SK-N-SH treated with all-trans-retinoic acid at 6 μM for 48 hours (cell line): Measurements from ENCODE around the gene DLG2.

ENCODE experiments used
- ATAC-seq: fragments of 200-7000 bp; cut with Tn5 transposase; 3 replicates; pipeline ENCODE4 v1.9.1; 2020; ENCODE audit warnings: mild to moderate bottlenecking, moderate library complexity
- BACH2 ChIP-seq: fragments of 250-450 bp; sonication (Bioruptor Pico); IDR thresholded peaks from 2 replicates; pipeline ENCODE4 v1.9.0; 2021; ENCODE audit warnings: mild to moderate bottlenecking, borderline replicate concordance
- CSDC2 ChIP-seq: fragments of 250-450 bp; sonication (Bioruptor Pico); IDR thresholded peaks from 2 replicates; pipeline ENCODE4 v1.5.0; 2020; ENCODE audit warnings: mild to moderate bottlenecking, moderate library complexity
- CSRNP3 ChIP-seq: fragments of 250-450 bp; sonication (Bioruptor Pico); IDR thresholded peaks from 2 replicates; pipeline ENCODE4 v1.5.1; 2021; ENCODE audit warnings: mild to moderate bottlenecking, moderate library complexity
- ESRRG ChIP-seq: fragments of 250-450 bp; sonication (Bioruptor Pico); IDR thresholded peaks from 2 replicates; pipeline ENCODE4 v1.6.1; 2021; ENCODE audit warnings: mild to moderate bottlenecking
- GLIS3 ChIP-seq: fragments of 250-450 bp; sonication (Bioruptor Pico); IDR thresholded peaks from 2 replicates; pipeline ENCODE4 v1.5.0; 2020; ENCODE audit warnings: mild to moderate bottlenecking, moderate library complexity
- ISL1 ChIP-seq: fragments of 250-450 bp; sonication (Bioruptor Pico); IDR thresholded peaks from 2 replicates; pipeline ENCODE4 v2.1.2; 2022; ENCODE audit warnings: mild to moderate bottlenecking, moderate library complexity
- OSR1 ChIP-seq: fragments of 250-450 bp; sonication (Bioruptor Pico); IDR thresholded peaks from 2 replicates; pipeline ENCODE4 v1.8.0; 2022; ENCODE audit warnings: moderate library complexity, mild to moderate bottlenecking, inconsistent platforms
- POU6F1 ChIP-seq: fragments of 250-450 bp; sonication (Bioruptor Pico); IDR thresholded peaks from 2 replicates; pipeline ENCODE4 v1.8.0; 2021; ENCODE audit warnings: low read depth, mild to moderate bottlenecking, moderate library complexity, borderline replicate concordance
- PPARA ChIP-seq: fragments of 250-450 bp; sonication (Bioruptor Pico); IDR thresholded peaks from 2 replicates; pipeline ENCODE4 v1.5.0; 2020; ENCODE audit warnings: mild to moderate bottlenecking, borderline replicate concordance
- SNAI2 ChIP-seq: fragments of 250-450 bp; sonication (Bioruptor Pico); IDR thresholded peaks from 2 replicates; pipeline ENCODE4 v1.5.0; 2020; ENCODE audit warnings: mild to moderate bottlenecking, moderate library complexity
- TCF4 ChIP-seq: fragments of 250-450 bp; sonication (Bioruptor Pico); IDR thresholded peaks from 2 replicates; pipeline ENCODE4 v1.8.0; 2021; ENCODE audit warnings: mild to moderate bottlenecking, moderate library complexity, borderline replicate concordance
- TOX ChIP-seq: fragments of 250-450 bp; sonication (Bioruptor Pico); IDR thresholded peaks from 2 replicates; pipeline ENCODE4 v1.8.0; 2021; ENCODE audit warnings: mild to moderate bottlenecking, moderate library complexity, borderline replicate concordance
- ZFP3 ChIP-seq: fragments of 250-450 bp; sonication (Bioruptor Pico); IDR thresholded peaks from 2 replicates; pipeline ENCODE4 v1.5.0; 2020; ENCODE audit warnings: mild to moderate bottlenecking, moderate library complexity
- ZFP30 ChIP-seq: fragments of 450-650 bp; formaldehyde crosslinking; IDR thresholded peaks from 2 replicates; pipeline ENCODE4 v1.5.0; 2022; ENCODE audit warnings: mild to moderate bottlenecking, moderate library complexity
- ZNF70 ChIP-seq: fragments of 450-650 bp; formaldehyde crosslinking; IDR thresholded peaks from 2 replicates; pipeline ENCODE4 v1.5.0; 2020; ENCODE audit warnings: mild to moderate bottlenecking, moderate library complexity
- ZNF8 ChIP-seq: fragments of 450-650 bp; formaldehyde crosslinking; IDR thresholded peaks from 2 replicates; pipeline ENCODE4 v1.5.0; 2020; ENCODE audit warnings: mild to moderate bottlenecking, moderate library complexity
- TF ChIP-seq, protein P1 (sequence below): fragments of 250-450 bp; sonication (Bioruptor Pico); IDR thresholded peaks from 2 replicates; pipeline ENCODE4 v1.5.0; 2020; ENCODE audit warnings: mild to moderate bottlenecking, moderate library complexity
- TF ChIP-seq, protein P2 (sequence below): fragments of 250-450 bp; sonication (Bioruptor Pico); IDR thresholded peaks from 2 replicates; pipeline ENCODE4 v1.8.0; 2020; ENCODE audit warnings: mild to moderate bottlenecking, moderate library complexity, borderline replicate concordance
- TF ChIP-seq, protein P3 (sequence below): fragments of 250-450 bp; sonication (Bioruptor Pico); IDR thresholded peaks from 2 replicates; pipeline ENCODE4 v1.5.1; 2020; ENCODE audit warnings: low read depth, mild to moderate bottlenecking, moderate library complexity

The DLG2 gene

GRCh38 chr11:84396521-84396920 lies 1230.6 kb downstream of the DLG2 start:
- TF ChIP-seq CSRNP3 (CRISPR knock-in tag) (no peak), ISL1 (CRISPR knock-in tag) (peak; percentile 26; the same call in 1 of the 2 replicates)
- ATAC-seq, result 0 out of 3 replicates have a peak, but pooled peaks have one; percentile 44

DNA sequence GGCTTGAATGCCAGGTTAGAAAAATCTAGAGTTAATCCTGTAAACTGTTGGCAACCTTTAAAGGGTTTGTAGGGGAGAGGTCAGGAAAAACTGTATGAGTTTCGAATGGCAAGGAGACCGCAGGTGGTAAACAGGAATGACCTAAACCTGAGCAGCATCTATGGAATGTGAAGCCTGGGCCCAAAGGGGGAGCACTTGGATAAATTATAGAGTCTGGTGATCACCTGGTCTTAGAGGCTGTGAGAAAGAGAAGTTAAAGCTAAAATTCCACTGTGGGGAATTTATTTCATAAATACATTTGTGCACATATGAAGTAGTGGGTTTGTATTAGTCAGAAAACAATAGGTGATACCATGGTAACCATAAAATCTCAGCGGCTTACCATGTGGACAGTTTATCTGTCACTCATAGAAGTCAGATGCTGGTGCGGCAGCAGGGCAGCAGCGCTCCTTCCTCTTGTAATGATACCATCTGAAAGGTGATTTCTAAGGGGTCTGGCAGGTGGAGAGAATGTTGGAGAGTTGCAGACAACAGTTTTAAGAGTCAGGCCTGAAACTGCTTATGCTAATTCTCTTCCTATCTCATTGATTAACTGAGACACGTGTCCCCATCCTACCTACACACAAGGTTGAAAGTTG lies 1236.6 kb downstream of the DLG2 start:
- TF ChIP-seq ZFP30 (CRISPR knock-in tag) (peak; percentile 76), SNAI2 (CRISPR knock-in tag) (no peak)
- peak; percentile 42; the same call in 1 of the 3 replicates for ATAC-seq

DNA sequence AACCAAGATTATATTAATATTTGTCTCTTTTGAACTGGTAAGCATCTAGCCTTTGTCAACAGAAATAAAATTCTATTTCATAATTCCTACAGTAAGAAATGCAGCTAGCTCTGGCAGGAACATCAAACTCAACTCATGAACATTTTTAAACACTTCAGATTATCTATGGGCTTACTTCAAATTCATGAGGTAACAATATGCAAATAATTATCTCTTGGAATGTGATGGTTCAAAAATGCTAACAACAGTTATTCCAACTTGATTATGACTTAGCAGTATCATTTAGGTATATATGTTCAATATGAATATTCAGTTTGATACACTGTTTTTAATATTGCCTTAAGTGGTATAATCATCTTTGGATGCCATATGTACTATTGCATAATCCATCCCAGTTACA lies 1237.4 kb downstream of the DLG2 start:
- TF ChIP-seq GLIS3 (CRISPR knock-in tag) (no peak), ISL1 (CRISPR knock-in tag) (no peak), CSRNP3 (CRISPR knock-in tag) (no peak), PPARA (CRISPR knock-in tag) (no peak), CSDC2 (CRISPR knock-in tag) (no peak)
- ATAC-seq, result no peak

GRCh38 chr11:84384731-84385130 lies 1242.4 kb downstream of the DLG2 start:
- no peak; the same call in 2 of the 3 replicates for ATAC-seq
- no peak for TF ChIP-seq ZFP30 (CRISPR knock-in tag)
- TF ChIP-seq CSDC2 (CRISPR knock-in tag), result 0 out of 2 replicates have a peak, but pooled peaks have one; percentile 51
- TF ChIP-seq, protein P1, sequence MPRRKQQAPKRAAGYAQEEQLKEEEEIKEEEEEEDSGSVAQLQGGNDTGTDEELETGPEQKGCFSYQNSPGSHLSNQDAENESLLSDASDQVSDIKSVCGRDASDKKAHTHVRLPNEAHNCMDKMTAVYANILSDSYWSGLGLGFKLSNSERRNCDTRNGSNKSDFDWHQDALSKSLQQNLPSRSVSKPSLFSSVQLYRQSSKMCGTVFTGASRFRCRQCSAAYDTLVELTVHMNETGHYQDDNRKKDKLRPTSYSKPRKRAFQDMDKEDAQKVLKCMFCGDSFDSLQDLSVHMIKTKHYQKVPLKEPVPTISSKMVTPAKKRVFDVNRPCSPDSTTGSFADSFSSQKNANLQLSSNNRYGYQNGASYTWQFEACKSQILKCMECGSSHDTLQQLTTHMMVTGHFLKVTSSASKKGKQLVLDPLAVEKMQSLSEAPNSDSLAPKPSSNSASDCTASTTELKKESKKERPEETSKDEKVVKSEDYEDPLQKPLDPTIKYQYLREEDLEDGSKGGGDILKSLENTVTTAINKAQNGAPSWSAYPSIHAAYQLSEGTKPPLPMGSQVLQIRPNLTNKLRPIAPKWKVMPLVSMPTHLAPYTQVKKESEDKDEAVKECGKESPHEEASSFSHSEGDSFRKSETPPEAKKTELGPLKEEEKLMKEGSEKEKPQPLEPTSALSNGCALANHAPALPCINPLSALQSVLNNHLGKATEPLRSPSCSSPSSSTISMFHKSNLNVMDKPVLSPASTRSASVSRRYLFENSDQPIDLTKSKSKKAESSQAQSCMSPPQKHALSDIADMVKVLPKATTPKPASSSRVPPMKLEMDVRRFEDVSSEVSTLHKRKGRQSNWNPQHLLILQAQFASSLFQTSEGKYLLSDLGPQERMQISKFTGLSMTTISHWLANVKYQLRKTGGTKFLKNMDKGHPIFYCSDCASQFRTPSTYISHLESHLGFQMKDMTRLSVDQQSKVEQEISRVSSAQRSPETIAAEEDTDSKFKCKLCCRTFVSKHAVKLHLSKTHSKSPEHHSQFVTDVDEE, result no peak
- no peak for TF ChIP-seq TOX
- TF ChIP-seq ZNF70 (CRISPR knock-in tag), result no peak
- no peak for TF ChIP-seq TCF4 (CRISPR knock-in tag)
- TF ChIP-seq, protein P2, sequence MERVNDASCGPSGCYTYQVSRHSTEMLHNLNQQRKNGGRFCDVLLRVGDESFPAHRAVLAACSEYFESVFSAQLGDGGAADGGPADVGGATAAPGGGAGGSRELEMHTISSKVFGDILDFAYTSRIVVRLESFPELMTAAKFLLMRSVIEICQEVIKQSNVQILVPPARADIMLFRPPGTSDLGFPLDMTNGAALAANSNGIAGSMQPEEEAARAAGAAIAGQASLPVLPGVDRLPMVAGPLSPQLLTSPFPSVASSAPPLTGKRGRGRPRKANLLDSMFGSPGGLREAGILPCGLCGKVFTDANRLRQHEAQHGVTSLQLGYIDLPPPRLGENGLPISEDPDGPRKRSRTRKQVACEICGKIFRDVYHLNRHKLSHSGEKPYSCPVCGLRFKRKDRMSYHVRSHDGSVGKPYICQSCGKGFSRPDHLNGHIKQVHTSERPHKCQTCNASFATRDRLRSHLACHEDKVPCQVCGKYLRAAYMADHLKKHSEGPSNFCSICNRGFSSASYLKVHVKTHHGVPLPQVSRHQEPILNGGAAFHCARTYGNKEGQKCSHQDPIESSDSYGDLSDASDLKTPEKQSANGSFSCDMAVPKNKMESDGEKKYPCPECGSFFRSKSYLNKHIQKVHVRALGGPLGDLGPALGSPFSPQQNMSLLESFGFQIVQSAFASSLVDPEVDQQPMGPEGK (CRISPR knock-in tag), result no peak

DNA sequence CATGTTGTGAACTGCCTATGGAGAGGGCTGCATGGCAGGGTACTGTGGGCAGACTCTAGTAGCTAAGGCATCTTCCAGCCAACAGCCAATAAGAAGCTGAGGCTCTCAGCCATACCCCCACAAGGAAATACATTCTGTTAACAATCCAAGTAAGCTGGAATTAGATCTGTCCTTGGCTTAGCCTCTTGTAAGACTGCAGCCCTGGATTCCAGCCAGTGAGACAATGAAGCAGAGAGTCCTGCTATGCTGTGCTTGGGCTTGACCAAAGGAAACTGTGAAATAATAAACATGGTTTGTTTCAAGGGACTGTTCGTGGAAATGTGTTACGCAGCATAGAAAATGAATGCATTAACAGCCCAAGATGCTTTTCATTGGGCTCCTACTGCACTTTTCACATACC lies 1243.6 kb downstream of the DLG2 start:
- ATAC-seq, result peak; percentile 32; the same call in 1 of the 3 replicates
- TF ChIP-seq GLIS3 (CRISPR knock-in tag), result no peak
- no peak for TF ChIP-seq ZFP3 (CRISPR knock-in tag)
- no peak for TF ChIP-seq TOX
- TF ChIP-seq, protein P3, sequence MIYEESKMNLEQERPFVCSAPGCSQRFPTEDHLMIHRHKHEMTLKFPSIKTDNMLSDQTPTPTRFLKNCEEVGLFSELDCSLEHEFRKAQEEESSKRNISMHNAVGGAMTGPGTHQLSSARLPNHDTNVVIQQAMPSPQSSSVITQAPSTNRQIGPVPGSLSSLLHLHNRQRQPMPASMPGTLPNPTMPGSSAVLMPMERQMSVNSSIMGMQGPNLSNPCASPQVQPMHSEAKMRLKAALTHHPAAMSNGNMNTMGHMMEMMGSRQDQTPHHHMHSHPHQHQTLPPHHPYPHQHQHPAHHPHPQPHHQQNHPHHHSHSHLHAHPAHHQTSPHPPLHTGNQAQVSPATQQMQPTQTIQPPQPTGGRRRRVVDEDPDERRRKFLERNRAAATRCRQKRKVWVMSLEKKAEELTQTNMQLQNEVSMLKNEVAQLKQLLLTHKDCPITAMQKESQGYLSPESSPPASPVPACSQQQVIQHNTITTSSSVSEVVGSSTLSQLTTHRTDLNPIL (CRISPR knock-in tag), result no peak
- no peak for TF ChIP-seq BACH2 (CRISPR knock-in tag)
- TF ChIP-seq, protein P1, result no peak
- no peak for TF ChIP-seq ISL1 (CRISPR knock-in tag)
- TF ChIP-seq POU6F1 (CRISPR knock-in tag), result no peak
- TF ChIP-seq ZNF8 (CRISPR knock-in tag), result no peak
- TF ChIP-seq ESRRG (CRISPR knock-in tag), result no peak
- no peak for TF ChIP-seq TCF4 (CRISPR knock-in tag)
- no peak for TF ChIP-seq OSR1
